HepG2 (cell line): ENCODE measurements around the gene HUNK. TPM values are rescaled to one million over a fixed set of nuclear protein-coding genes. Genes with fewer than 3 reads are reported as not detected.
A peak's percentile ranks its signal among the peaks of the same experiment; 100 is the strongest.

Experiments
- BHLHE40 ChIP-seq: IDR thresholded peaks from 2 replicates; pipeline ENCODE4 v1.6.1; 2011; ENCODE audit warnings: low read length, improper control_type of control experiment
- FOXC1 ChIP-seq: sonication (generic); formaldehyde crosslinking; IDR thresholded peaks from 2 replicates; pipeline ENCODE4 v1.8.0; 2022; ENCODE audit warnings: mild to moderate bottlenecking, missing genetic modification reagents, borderline replicate concordance
- JDP2 ChIP-seq: sonication (generic); formaldehyde crosslinking; IDR thresholded peaks from 2 replicates; pipeline ENCODE4 v1.8.1; 2022; ENCODE audit warnings: missing genetic modification reagents, borderline replicate concordance
- KDM5B ChIP-seq: sonication (generic); formaldehyde crosslinking; IDR thresholded peaks from 2 replicates; pipeline ENCODE4 v1.4.0; 2020; ENCODE audit warnings: missing genetic modification reagents, mild to moderate bottlenecking, borderline replicate concordance
- KLF6 ChIP-seq: IDR thresholded peaks from 2 replicates; pipeline ENCODE4 v1.8.0; 2016; ENCODE audit warnings: missing biosample characterization, missing genetic modification reagents
- MIER2 ChIP-seq: IDR thresholded peaks from 2 replicates; pipeline ENCODE4 v1.6.1; 2016; ENCODE audit warnings: missing biosample characterization, missing genetic modification reagents
- ZBTB21 ChIP-seq: sonication (generic); formaldehyde crosslinking; IDR thresholded peaks from 2 replicates; pipeline ENCODE4 v1.4.0; 2020; ENCODE audit warnings: missing genetic modification reagents
- ZFP37 ChIP-seq: sonication (generic); formaldehyde crosslinking; IDR thresholded peaks from 2 replicates; pipeline ENCODE4 v1.4.0; 2020; ENCODE audit warnings: missing genetic modification reagents, borderline replicate concordance
- ZNF33B ChIP-seq: sonication (generic); formaldehyde crosslinking; IDR thresholded peaks from 2 replicates; pipeline ENCODE4 v1.5.1; 2020; ENCODE audit warnings: mild to moderate bottlenecking, missing genetic modification reagents
- ZNF777 ChIP-seq: sonication (generic); formaldehyde crosslinking; IDR thresholded peaks from 2 replicates; pipeline ENCODE4 v1.4.0; 2020; ENCODE audit warnings: missing genetic modification reagents
- polyA plus RNA-seq, 8 experiments: library from polyadenylated mRNA; depleted of rRNA in 3 of 8; stranded (reverse) in 7 of 8; unstranded in 1 of 8; fragments of >200 nt; fragmentation: Illumina TruSeq in 4 of 8; extraction: Trizol in 4 of 8; gene quantifications; 2 replicates each; pipeline versions ENCODE4 v1.2.1 to v1.2.3, GENCODE V29; 2011 to 2016; ENCODE audit warnings: low read depth in 4 of 8, missing spikeins in 1 of 8, mixed read lengths in 1 of 8; ENCODE audit not compliant: insufficient read depth in 1 of 8
- total RNA-seq, 5 experiments: library from RNA; depleted of rRNA; stranded (reverse); fragments of >200 nt; fragmentation: Illumina TruSeq; extraction: Trizol; gene quantifications; 2 replicates each; pipeline ENCODE4 v1.2.3, GENCODE V29; 2016; ENCODE audit warnings: low read depth in 1 of 5
- TF ChIP-seq, protein P1 (sequence below): IDR thresholded peaks from 2 replicates; pipeline ENCODE4 v1.6.1; 2018; ENCODE audit warnings: missing genetic modification reagents, mild to moderate bottlenecking, missing compliant biosample characterization
- TF ChIP-seq, protein P2 (sequence below): sonication (generic); formaldehyde crosslinking; IDR thresholded peaks from 2 replicates; pipeline ENCODE4 v1.4.0; 2020; ENCODE audit warnings: missing genetic modification reagents
- TF ChIP-seq, protein P3 (sequence below): sonication (generic); formaldehyde crosslinking; IDR thresholded peaks from 2 replicates; pipeline ENCODE4 v1.4.0; 2020; ENCODE audit warnings: missing genetic modification reagents, low read depth, mild to moderate bottlenecking, borderline replicate concordance
- TF ChIP-seq, protein P4 (sequence below): sonication (generic); formaldehyde crosslinking; IDR thresholded peaks from one replicate; pipeline ENCODE4 v1.5.1; 2020; ENCODE audit warnings: mild to moderate bottlenecking, missing genetic modification reagents; ENCODE audit errors: not compliant biosample characterization
- TF ChIP-seq, protein P5 (sequence below): sonication (generic); formaldehyde crosslinking; IDR thresholded peaks from 2 replicates; pipeline ENCODE4 v1.4.0; 2020; ENCODE audit warnings: missing genetic modification reagents, borderline replicate concordance

HUNK gene
- total and polyA plus RNA-seq, 2 of the 13 experiments (the other 11 are each of a cell fraction or from before 2014, with no cell fraction given), result 1.8 to 1.9 TPM

DNA sequence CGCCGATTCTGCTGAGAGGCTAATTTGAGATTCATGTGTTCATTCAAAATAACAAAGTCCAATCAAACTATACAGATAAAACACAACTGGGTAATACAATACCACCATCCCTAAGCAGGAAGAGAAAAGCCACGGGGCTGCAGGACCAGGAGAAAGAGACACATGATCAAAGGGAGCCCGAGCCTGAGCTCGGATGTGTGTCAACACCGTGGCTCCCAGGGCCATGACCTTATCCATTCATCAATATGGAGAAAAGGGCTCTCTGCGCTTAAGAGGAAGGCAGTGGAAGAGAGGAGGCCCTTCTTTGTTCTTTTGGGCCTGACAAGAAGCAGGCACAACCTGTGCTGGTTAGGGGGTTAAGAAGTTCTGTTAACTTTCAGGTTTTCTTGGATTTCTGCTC, 56.7 kb downstream of the HUNK start (continued):
- no peak for TF ChIP-seq KDM5B (CRISPR knock-in tag)
- TF ChIP-seq JDP2 (CRISPR knock-in tag), result no peak
- TF ChIP-seq ZNF33B (CRISPR knock-in tag), result no peak
- TF ChIP-seq ZBTB21 (CRISPR knock-in tag), result no peak
- no peak for TF ChIP-seq KLF6 (CRISPR knock-in tag)
- TF ChIP-seq MIER2 (CRISPR knock-in tag), result no peak; the same call in 1 of the 2 replicates
- TF ChIP-seq, protein P1, sequence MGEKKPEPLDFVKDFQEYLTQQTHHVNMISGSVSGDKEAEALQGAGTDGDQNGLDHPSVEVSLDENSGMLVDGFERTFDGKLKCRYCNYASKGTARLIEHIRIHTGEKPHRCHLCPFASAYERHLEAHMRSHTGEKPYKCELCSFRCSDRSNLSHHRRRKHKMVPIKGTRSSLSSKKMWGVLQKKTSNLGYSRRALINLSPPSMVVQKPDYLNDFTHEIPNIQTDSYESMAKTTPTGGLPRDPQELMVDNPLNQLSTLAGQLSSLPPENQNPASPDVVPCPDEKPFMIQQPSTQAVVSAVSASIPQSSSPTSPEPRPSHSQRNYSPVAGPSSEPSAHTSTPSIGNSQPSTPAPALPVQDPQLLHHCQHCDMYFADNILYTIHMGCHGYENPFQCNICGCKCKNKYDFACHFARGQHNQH (CRISPR knock-in tag), result peak; percentile 79; the same call in 1 of the 2 replicates
- TF ChIP-seq, protein P2, sequence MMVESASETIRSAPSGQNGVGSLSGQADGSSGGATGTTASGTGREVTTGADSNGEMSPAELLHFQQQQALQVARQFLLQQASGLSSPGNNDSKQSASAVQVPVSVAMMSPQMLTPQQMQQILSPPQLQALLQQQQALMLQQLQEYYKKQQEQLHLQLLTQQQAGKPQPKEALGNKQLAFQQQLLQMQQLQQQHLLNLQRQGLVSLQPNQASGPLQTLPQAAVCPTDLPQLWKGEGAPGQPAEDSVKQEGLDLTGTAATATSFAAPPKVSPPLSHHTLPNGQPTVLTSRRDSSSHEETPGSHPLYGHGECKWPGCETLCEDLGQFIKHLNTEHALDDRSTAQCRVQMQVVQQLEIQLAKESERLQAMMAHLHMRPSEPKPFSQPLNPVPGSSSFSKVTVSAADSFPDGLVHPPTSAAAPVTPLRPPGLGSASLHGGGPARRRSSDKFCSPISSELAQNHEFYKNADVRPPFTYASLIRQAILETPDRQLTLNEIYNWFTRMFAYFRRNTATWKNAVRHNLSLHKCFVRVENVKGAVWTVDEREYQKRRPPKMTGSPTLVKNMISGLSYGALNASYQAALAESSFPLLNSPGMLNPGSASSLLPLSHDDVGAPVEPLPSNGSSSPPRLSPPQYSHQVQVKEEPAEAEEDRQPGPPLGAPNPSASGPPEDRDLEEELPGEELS (CRISPR knock-in tag), result peak; percentile 92
- TF ChIP-seq ZNF777 (CRISPR knock-in tag), result no peak
- TF ChIP-seq BHLHE40, result peak; percentile 58; the same call in 1 of the 2 replicates
- TF ChIP-seq, protein P3, sequence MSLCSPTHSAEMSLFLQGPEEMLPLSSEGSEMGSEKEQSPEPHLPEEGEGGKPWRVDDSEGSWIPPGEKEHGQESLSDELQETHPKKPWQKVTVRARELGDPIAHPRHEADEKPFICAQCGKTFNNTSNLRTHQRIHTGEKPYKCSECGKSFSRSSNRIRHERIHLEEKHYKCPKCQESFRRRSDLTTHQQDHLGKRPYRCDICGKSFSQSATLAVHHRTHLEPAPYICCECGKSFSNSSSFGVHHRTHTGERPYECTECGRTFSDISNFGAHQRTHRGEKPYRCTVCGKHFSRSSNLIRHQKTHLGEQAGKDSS (CRISPR knock-in tag), result peak; percentile 42; the same call in 1 of the 2 replicates
- no peak for TF ChIP-seq ZFP37 (CRISPR knock-in tag)
- TF ChIP-seq, protein P4, sequence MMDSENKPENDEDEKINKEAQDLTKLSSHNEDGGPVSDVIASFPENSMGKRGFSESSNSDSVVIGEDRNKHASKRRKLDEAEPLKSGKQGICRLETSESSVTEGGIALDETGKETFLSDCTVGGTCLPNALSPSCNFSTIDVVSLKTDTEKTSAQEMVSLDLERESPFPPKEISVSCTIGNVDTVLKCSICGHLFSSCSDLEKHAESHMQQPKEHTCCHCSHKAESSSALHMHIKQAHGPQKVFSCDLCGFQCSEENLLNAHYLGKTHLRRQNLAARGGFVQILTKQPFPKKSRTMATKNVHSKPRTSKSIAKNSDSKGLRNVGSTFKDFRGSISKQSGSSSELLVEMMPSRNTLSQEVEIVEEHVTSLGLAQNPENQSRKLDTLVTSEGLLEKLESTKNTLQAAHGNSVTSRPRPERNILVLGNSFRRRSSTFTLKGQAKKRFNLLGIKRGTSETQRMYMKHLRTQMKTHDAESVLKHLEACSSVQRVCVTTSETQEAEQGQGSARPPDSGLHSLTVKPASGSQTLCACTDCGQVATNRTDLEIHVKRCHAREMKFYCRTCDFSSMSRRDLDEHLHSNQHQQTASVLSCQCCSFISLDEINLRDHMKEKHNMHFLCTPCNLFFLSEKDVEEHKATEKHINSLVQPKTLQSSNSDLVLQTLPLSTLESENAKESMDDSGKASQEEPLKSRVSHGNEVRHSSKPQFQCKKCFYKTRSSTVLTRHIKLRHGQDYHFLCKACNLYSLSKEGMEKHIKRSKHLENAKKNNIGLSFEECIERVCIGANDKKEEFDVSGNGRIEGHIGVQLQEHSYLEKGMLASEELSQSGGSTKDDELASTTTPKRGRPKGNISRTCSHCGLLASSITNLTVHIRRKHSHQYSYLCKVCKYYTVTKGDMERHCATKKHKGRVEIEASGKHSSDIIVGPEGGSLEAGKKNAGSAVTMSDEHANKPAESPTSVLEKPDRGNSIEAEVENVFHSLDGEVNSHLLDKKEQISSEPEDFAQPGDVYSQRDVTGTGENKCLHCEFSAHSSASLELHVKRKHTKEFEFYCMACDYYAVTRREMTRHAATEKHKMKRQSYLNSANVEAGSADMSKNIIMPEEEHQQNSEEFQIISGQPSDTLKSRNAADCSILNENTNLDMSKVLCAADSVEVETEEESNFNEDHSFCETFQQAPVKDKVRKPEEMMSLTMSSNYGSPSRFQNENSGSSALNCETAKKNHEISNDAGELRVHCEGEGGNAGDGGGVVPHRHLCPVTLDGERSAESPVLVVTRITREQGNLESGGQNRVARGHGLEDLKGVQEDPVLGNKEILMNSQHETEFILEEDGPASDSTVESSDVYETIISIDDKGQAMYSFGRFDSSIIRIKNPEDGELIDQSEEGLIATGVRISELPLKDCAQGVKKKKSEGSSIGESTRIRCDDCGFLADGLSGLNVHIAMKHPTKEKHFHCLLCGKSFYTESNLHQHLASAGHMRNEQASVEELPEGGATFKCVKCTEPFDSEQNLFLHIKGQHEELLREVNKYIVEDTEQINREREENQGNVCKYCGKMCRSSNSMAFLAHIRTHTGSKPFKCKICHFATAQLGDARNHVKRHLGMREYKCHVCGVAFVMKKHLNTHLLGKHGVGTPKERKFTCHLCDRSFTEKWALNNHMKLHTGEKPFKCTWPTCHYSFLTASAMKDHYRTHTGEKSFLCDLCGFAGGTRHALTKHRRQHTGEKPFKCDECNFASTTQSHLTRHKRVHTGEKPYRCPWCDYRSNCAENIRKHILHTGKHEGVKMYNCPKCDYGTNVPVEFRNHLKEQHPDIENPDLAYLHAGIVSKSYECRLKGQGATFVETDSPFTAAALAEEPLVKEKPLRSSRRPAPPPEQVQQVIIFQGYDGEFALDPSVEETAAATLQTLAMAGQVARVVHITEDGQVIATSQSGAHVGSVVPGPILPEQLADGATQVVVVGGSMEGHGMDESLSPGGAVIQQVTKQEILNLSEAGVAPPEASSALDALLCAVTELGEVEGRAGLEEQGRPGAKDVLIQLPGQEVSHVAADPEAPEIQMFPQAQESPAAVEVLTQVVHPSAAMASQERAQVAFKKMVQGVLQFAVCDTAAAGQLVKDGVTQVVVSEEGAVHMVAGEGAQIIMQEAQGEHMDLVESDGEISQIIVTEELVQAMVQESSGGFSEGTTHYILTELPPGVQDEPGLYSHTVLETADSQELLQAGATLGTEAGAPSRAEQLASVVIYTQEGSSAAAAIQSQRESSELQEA (CRISPR knock-in tag), result no peak
- TF ChIP-seq, protein P5, sequence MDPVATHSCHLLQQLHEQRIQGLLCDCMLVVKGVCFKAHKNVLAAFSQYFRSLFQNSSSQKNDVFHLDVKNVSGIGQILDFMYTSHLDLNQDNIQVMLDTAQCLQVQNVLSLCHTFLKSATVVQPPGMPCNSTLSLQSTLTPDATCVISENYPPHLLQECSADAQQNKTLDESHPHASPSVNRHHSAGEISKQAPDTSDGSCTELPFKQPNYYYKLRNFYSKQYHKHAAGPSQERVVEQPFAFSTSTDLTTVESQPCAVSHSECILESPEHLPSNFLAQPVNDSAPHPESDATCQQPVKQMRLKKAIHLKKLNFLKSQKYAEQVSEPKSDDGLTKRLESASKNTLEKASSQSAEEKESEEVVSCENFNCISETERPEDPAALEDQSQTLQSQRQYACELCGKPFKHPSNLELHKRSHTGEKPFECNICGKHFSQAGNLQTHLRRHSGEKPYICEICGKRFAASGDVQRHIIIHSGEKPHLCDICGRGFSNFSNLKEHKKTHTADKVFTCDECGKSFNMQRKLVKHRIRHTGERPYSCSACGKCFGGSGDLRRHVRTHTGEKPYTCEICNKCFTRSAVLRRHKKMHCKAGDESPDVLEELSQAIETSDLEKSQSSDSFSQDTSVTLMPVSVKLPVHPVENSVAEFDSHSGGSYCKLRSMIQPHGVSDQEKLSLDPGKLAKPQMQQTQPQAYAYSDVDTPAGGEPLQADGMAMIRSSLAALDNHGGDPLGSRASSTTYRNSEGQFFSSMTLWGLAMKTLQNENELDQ (CRISPR knock-in tag), result no peak
- no peak; the same call in 1 of the 2 replicates for TF ChIP-seq FOXC1 (CRISPR knock-in tag)
